ENCODE data around the gene MAPKAPK3. TPM values are rescaled to one million over a fixed set of nuclear protein-coding genes. Genes with fewer than 3 reads are reported as not detected.

Gene MAPKAPK3
- total and polyA plus RNA-seq, 2 of the 4 experiments (the other 2 are of a cell fraction) = 38.3 to 57.2 TPM

GRCh38 chr3:50600841-50601591, 15.9 kb upstream of the MAPKAPK3 start (continued):
- no peak; the same call in 1 of the 2 replicates for TF ChIP-seq USF2 (IDR thresholded peaks at IDR 0.05; ENCODE audit: low read depth, low read length)
- TF ChIP-seq FOS (IDR thresholded peaks at IDR 0.05; ENCODE audit: low read depth, low read length) = no peak
- no peak for TF ChIP-seq RCOR1 (IDR thresholded peaks at IDR 0.05; ENCODE audit: insufficient replicate concordance, low read length)
- no peak for TF ChIP-seq NFE2L2 (IDR thresholded peaks at IDR 0.05; ENCODE audit: low read depth, low read length)
- peak; percentile 73; the same call in 1 of the 2 replicates for TF ChIP-seq MAZ (IDR thresholded peaks at IDR 0.05; ENCODE audit: borderline replicate concordance, low read depth, low read length)
- peak; percentile 28; the same call in 1 of the 2 replicates for TF ChIP-seq BHLHE40 (IDR thresholded peaks at IDR 0.05; ENCODE audit: low read depth, low read length)
- peak; percentile 93 for TF ChIP-seq CEBPB (IDR thresholded peaks at IDR 0.05; ENCODE audit: low read depth, low read length)

All from IMR-90 (cell line).